K562 (cell line): ENCODE data around the gene SLCO3A1. TPM values are rescaled to one million over a fixed set of nuclear protein-coding genes. Genes with fewer than 3 reads are reported as not detected.

Experiments used
- ATAC-seq: fragments of 200-7000 bp; cut with Tn5 transposase; 3 replicates; pipeline ENCODE4 v1.9.1; 2020; ENCODE audit warnings: moderate library complexity
- BruUV-seq: library from RNA; stranded (reverse); fragments of 400-500 nt; replicated peaks from 2 replicates; lab custom pipeline; 2021; lab: Mats Ljungman, UMichigan
- CTCF ChIA-PET: fragments of 300-600 bp; formaldehyde crosslinking; extraction: SDS; loops from one replicate; lab custom pipeline; 2021; ENCODE audit warnings: low intra/inter-chr PET ratio; lab: Yijun Ruan, JAX
- POLR2A ChIA-PET: fragments of 300-600, 350-650 bp; sonication (Branson Sonifier 250); formaldehyde crosslinking; extraction: SDS; loops from one replicate; lab custom pipeline; 2021; ENCODE audit warnings: antibody characterized with exemption, inconsistent platforms; lab: Yijun Ruan, JAX
- DNase-seq, 4 experiments: peaks; one replicate each; pipeline versions ENCODE4 v3.0.0 to v3.0.0-alpha.2; 2011 to 2018; ENCODE audit warnings: low spot score in 3 of 4, mixed read lengths in 3 of 4; ENCODE audit errors: extremely low read depth in 1 of 4
- FAIRE-seq: peaks from 2 replicates; lab custom pipeline; 2011; peaks lifted over from hg19 to GRCh38; lab: Jason Lieb, UNC
- H2AFZ ChIP-seq: 2 replicates; pipeline ENCODE4 v1.6.0; 2011; ENCODE audit warnings: low read depth, low read length, control low read depth, inconsistent platforms
- H3K27ac ChIP-seq: fragments of 200-600 bp; 3 replicates; pipeline ENCODE4 v1.8.0; 2011; ENCODE audit warnings: low read depth, mild to moderate bottlenecking, control low read depth, inconsistent platforms, low read length, moderate library complexity, mixed read lengths; ENCODE audit errors: extremely low read depth
- H3K27me3 ChIP-seq, 2 experiments: fragments of 300-600 bp in 1 of 2; 2 replicates in 1 of 2; 3 replicates in 1 of 2; pipeline versions ENCODE4 v1.6.0 to v1.8.0; 2011; ENCODE audit warnings: inconsistent platforms in 2 of 2, low read length in 2 of 2, mild to moderate bottlenecking in 1 of 2, mixed read lengths in 1 of 2, moderate library complexity in 1 of 2; ENCODE audit not compliant: control insufficient read depth in 2 of 2, insufficient read depth in 2 of 2
- H3K36me3 ChIP-seq: fragments of 300-600 bp; 3 replicates; pipeline ENCODE4 v1.8.0; 2011; ENCODE audit warnings: mild to moderate bottlenecking, low read length, inconsistent platforms; ENCODE audit not compliant: control insufficient read depth, insufficient read depth
- H3K4me1 ChIP-seq, 2 experiments: fragments of 200-600 bp in 1 of 2; replicated peaks in 1 of 2; 2 replicates in 1 of 2; 3 replicates in 1 of 2; pipeline versions ENCODE4 v1.5.1 to v1.8.0; 2011; ENCODE audit warnings: inconsistent platforms in 2 of 2, low read length in 2 of 2, mild to moderate bottlenecking in 1 of 2, mixed read lengths in 1 of 2, moderate library complexity in 1 of 2; ENCODE audit not compliant: control insufficient read depth in 2 of 2, insufficient read depth in 2 of 2
- H3K4me2 ChIP-seq: 2 replicates; pipeline ENCODE4 v1.6.1; 2011; ENCODE audit warnings: low read length, control low read depth, inconsistent platforms, mixed read lengths; ENCODE audit not compliant: insufficient read depth
- H3K4me3 ChIP-seq: fragments of 200-600 bp; sonication (generic), shearing (Covaris generic); 2 replicates; pipeline ENCODE4 v1.5.1; 2016; ENCODE audit warnings: control low read depth, inconsistent platforms
- H3K79me2 ChIP-seq: fragments of 200-600 bp; 3 replicates; pipeline ENCODE4 v1.8.0; 2011; ENCODE audit warnings: low read length, inconsistent platforms; ENCODE audit not compliant: control insufficient read depth, insufficient read depth
- H3K9ac ChIP-seq, 2 experiments: 2 replicates each; pipeline versions ENCODE4 v1.6.0 to v1.6.1; 2011; ENCODE audit warnings: low read depth in 2 of 2, low read length in 2 of 2, control low read depth in 1 of 2, inconsistent platforms in 1 of 2, mild to moderate bottlenecking in 1 of 2, mixed read lengths in 1 of 2; ENCODE audit not compliant: insufficient read depth in 1 of 2
- H3K9me1 ChIP-seq: one replicate; pipeline ENCODE4 v1.6.0; 2011; ENCODE audit warnings: inconsistent platforms, mild to moderate bottlenecking, low read length, moderate library complexity; ENCODE audit not compliant: control insufficient read depth, insufficient read depth
- H3K9me3 ChIP-seq: replicated peaks from 2 replicates; pipeline ENCODE4 v1.5.1; 2011; ENCODE audit warnings: low read depth, low read length, inconsistent platforms; ENCODE audit not compliant: control insufficient read depth, insufficient read depth
- H4K20me1 ChIP-seq: replicated peaks from 2 replicates; pipeline ENCODE4 v1.6.1; 2011; ENCODE audit warnings: low read length, inconsistent platforms, mixed read lengths; ENCODE audit not compliant: control insufficient read depth, insufficient read depth
- CGGBP1 ChIP-seq: fragments of 250-450 bp; sonication (Bioruptor Pico); IDR thresholded peaks from 2 replicates; pipeline ENCODE4 v1.9.0; 2021; ENCODE audit warnings: mild to moderate bottlenecking
- GABPA ChIP-seq: fragments of 200-800 bp; sonication (Bioruptor generic); conservative IDR thresholded peaks from 2 replicates; pipeline ENCODE4 v1.6.1; 2016; ENCODE audit warnings: low read depth, missing genetic modification characterization, missing compliant biosample characterization
- POLR3A ChIP-seq: IDR thresholded peaks from 2 replicates; pipeline ENCODE4 v1.6.1; 2011; ENCODE audit warnings: borderline replicate concordance, mild to moderate bottlenecking, moderate library complexity; ENCODE audit not compliant: insufficient read length, insufficient read depth; ENCODE audit errors: extremely low read depth
- POLR3G ChIP-seq: IDR thresholded peaks from 2 replicates; pipeline ENCODE4 v1.6.1; 2011; ENCODE audit not compliant: insufficient read length, insufficient replicate concordance; ENCODE audit errors: extremely low read depth
- TAF9B ChIP-seq: fragments of 450-650 bp; IDR thresholded peaks from 2 replicates; pipeline ENCODE4 v1.6.1; 2018; ENCODE audit warnings: mild to moderate bottlenecking; ENCODE audit not compliant: partially characterized antibody
- ZZZ3 ChIP-seq: fragments of 450-650 bp; IDR thresholded peaks from 2 replicates; pipeline ENCODE4 v1.6.1; 2016; ENCODE audit warnings: antibody characterized with exemption, mild to moderate bottlenecking, moderate library complexity
- WGBS: fragments of 100-300 bp; shearing (Covaris generic); methylation state at CpG from one replicate; pipeline ENCODE4 v1.1.6; 2016; ENCODE audit warnings: low coverage, mixed read lengths; ENCODE audit not compliant: insufficient coverage; ENCODE audit errors: missing lambda C conversion rate; 5-methylcytosine and 5-hydroxymethylcytosine counted together
- in situ Hi-C: fragments of 300-500 bp; cut with MboI; formaldehyde crosslinking; loops from 4 replicates; pipeline ENCODE4 v1.15.0; 2018; ENCODE audit warnings: inconsistent platforms, mixed read lengths
- intact Hi-C: fragments of 100-400 bp; cut with micrococcal nuclease; formaldehyde crosslinking; loops from 2 replicates; pipeline ENCODE4 v1.14.2; 2022
- polyA plus RNA-seq, 8 experiments: library from polyadenylated mRNA; depleted of rRNA in 4 of 8; stranded (reverse) in 5 of 8; unstranded in 3 of 8; fragments of >200 nt; fragmentation: Nextera tagmentation in 2 of 8; fragmentation: Illumina TruSeq in 1 of 8; extraction: Ambion mirVana in 2 of 8; extraction: Trizol in 1 of 8; gene quantifications; 2 replicates each; pipeline versions ENCODE4 v1.2.1 to v1.2.3, GENCODE V29; 2011 to 2014; ENCODE audit warnings: inconsistent platforms in 1 of 8, missing spikeins in 1 of 8
- total RNA-seq, 7 experiments: library from RNA; depleted of rRNA in 6 of 7; stranded (reverse); fragments of >200 nt in 6 of 7; fragmentation: Illumina TruSeq in 2 of 7; extraction: Trizol in 2 of 7; gene quantifications; 2 replicates each; pipeline versions ENCODE4 v1.2.1 to v1.2.3, GENCODE V29; 2011 to 2021; ENCODE audit warnings: low replicate concordance in 1 of 7

SLCO3A1 gene
- total and polyA plus RNA-seq, 9 of the 15 experiments (the other 6 are each of a cell fraction or from before 2014, with no cell fraction given), result 0.01 to 0.84 (median 0.06) TPM; not detected in 3

GRCh38 chr15:91947683-91948608 lies 94.4 kb downstream of the SLCO3A1 start:
- no peaks in the 10 kb centered on the region for H3K9me3 ChIP-seq
- 3% methylated on average over 19 of the region's 19 CpGs for WGBS
- H3K4me3 ChIP-seq, result no peak overlapping the region
- H3K9me1 ChIP-seq, result no peaks in the 10 kb centered on the region
- no peak overlapping the region for H3K27ac ChIP-seq
- H4K20me1 ChIP-seq, result 0 out of 2 replicates have a peak, but pooled peaks cover 4% of the 10 kb centered on the region
- ChIA-PET CTCF (no interaction called here), POLR2A (interaction anchor here (0.6 kb wide), 1 partner anchor 201 kb away, joined by 3 read pairs; no protein-coding TSS in a partner anchor)
- no peaks in the 10 kb centered on the region for H3K36me3 ChIP-seq
- H2AFZ ChIP-seq, result no peak overlapping the region
- DNase-seq, result no peak
- no peak overlapping the region; the same call in 1 of the 2 replicates for H3K4me2 ChIP-seq
- in situ Hi-C loops, result no loop called here
- H3K9ac ChIP-seq, result no peak overlapping the region
- no peak for TF ChIP-seq TAF9B
- peak; percentile 43; the same call in 1 of the 2 replicates for TF ChIP-seq GABPA (tag)
- H3K27me3 ChIP-seq, result peaks cover 15 to 28% of the 10 kb centered on the region in 2 experiments; a peak in 4 of 5 replicates
- BruUV-seq, result no TSS peak
- no peak for FAIRE-seq
- intact Hi-C loops, result no loop called here
- no peaks in the 10 kb centered on the region for H3K79me2 ChIP-seq
- ATAC-seq, result no peak
- peaks cover 0 to 9% of the 10 kb centered on the region in 2 experiments; a peak in 3 of 5 replicates for H3K4me1 ChIP-seq

GRCh38 chr15:91949361-91949760 lies 95.9 kb downstream of the SLCO3A1 start:
- Histone ChIP-seq H4K20me1 (0 out of 2 replicates have a peak, but pooled peaks cover 4% of the 10 kb centered on the region), H3K27me3 (peaks cover 15 to 31% of the 10 kb centered on the region in 2 experiments; a peak in 4 of 5 replicates), H3K9me3 (no peaks in the 10 kb centered on the region), H3K79me2 (no peaks in the 10 kb centered on the region), H3K4me1 (peaks cover 0 to 9% of the 10 kb centered on the region in 2 experiments; a peak in 3 of 5 replicates), H3K36me3 (no peaks in the 10 kb centered on the region), H2AFZ (no peak overlapping the region), H3K4me3 (no peak overlapping the region), H3K4me2 (no peak overlapping the region), H3K9me1 (no peaks in the 10 kb centered on the region), H3K27ac (no peak overlapping the region), H3K9ac (no peak overlapping the region)
- ChIA-PET CTCF (no interaction called here), POLR2A (interaction anchor here (0.7 kb wide), 1 partner anchor 1242 kb away, joined by 4 read pairs; no protein-coding TSS in a partner anchor)
- FAIRE-seq, result no peak
- no peak for DNase-seq
- no peak for ATAC-seq
- no TSS peak for BruUV-seq
- intact Hi-C loops (no loop called here), in situ Hi-C loops (no loop called here)
- WGBS, result 2% methylated on average over 8 of the region's 8 CpGs
- no peak for TF ChIP-seq POLR3G
- no peak for TF ChIP-seq CGGBP1
- no peak for TF ChIP-seq ZZZ3
- TF ChIP-seq POLR3A, result no peak
